Activated CD4-positive, alpha-beta T cell treated with anti-CD3 and anti-CD28 coated beads, Interleukin-2, Interleukin-6, amounts not matched to agents 100 ng/mL and 50 ng/mL, durations not matched to agents 16 hours and 8 hours (primary cell): ENCODE results near the gene DRD4.

Source experiments
- DNase-seq: peaks from one replicate; pipeline ENCODE4 v3.0.0-alpha.2; 2020

DRD4 gene

DNA sequence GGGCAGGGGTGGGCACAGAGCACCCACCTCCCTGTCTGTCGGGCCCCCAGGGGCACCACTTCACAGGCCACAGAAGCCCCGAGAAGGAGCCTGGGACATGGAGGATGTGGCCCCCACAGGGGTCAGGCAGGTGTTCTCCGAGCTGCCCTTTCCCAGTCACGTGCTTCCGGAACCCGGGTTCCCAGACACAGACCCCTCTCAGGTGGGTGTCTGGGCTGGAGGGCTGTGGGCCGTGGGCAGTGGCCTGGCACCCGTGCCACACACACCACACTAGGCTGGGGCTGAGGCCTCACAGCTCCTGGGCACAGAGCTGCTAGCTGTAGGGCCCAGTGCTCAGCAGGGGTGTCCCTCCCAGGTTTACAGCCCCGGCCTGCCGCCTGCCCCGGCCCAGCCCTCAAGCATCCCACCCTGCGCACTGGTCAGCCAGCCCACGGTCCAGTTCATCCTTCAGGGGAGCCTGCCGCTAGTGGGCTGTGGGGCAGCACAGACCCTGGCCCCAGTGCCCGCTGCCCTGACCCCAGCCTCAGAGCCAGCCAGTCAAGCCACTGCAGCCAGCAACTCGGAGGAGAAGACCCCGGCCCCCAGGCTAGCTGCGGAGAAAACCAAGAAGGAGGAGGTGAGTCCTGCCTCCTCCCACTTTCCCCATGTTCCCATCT, 26.8 kb upstream of the DRD4 start:
- DNase-seq = no peak

DNA sequence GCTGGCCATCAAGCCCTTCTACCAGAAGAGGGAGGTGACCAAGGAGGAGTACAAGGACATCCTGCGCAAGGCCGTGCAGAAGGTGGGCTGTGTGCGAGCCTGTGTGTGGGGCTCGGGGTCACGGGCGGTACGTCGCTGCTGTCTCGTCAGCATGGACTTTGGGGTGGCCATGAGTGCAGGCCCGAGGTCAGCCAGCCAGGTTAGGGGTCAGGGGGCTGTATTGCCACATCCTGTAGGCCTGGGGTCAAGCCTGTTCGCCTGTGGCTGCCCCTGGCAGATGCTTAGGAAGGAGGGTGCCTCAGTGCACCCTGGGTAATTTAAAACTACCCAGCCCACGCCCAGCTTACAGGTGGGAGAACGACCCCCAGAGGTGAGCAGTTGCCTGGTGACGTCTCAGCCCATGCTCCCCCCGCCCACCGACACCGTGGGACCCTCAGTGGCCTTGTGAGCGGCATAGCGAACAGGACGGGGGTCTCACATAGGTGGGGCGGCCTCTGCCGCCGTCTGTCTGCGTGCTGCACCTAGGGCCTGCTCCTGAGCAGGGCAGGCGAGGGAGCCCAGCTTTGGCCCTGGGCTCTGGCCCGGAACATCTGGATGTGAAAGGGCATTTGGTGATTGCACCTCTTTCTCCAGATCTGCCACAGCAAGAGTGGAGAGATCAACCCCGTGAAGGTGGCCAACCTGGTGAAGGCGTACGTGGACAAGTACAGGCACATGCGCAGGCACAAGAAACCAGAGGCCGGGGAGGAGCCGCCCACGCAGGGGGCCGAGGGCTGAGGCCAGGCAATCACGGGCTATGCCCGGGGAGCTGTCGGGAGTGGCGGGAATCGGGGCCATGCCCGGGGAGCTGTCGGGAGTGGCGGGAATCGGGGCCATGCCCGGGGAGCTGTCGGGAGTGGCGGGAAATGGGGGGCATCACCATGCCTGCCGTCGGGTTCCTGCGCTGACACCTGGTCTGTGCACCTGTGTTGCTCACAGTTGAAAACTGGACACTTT, 25.8 kb upstream of the DRD4 start:
- DNase-seq = no peak

DNA sequence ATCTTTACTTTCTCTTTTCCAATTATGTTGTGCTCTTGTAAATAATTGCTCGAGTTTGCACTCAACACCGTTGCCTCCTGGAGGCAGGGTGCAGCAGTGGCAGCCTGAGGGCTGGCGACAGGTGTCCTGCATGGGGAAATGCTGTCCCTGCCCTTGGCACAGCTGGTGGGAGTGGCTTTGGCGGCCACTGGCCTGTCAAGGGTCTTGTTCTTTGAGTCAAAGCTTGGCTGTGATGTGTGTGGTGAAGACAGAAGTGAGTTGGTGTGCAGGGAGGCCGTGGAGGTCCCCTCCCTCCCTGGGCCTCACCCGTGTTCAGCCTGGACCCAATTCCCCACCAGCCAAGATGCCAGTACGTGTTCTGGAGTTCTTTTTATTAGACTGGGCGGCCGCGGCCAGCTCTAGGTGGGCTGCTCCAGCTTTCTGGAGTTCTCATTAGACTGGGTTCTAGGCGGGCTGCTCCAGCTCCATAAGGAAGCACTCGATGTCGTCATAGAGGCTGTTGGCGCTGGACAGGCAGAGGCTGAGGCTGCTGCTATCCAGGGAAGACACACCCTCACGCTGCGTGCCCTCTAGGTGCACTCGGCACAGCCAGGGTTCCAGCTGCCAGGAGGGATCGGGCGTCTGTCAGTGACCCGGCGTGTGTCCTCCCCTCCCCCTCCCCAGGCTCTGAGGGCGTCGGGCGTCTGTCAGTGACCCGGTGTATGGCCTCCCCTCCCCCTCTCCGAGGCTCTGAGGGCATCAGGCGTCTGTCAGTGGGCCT, 24.7 kb upstream of the DRD4 start:
- DNase-seq = no peak

DNA sequence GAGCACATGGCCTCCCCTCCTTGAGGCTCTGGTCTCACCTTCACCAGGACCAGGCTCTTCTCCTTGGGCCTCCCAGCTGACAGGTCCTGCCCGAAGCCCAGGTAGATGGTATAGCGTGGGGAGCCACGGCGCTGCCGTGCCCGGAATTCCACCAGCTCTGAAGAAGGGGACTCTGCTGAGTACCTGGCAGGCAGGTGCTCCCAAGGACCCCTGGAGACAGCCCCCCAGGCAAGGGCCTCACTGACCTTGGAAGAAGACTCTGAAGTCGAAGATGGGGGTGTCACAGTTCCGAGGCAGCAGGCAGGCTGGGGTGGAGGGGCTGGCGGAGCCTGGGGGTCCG, 24.1 kb upstream of the DRD4 start:
- DNase-seq = no peak

DNA sequence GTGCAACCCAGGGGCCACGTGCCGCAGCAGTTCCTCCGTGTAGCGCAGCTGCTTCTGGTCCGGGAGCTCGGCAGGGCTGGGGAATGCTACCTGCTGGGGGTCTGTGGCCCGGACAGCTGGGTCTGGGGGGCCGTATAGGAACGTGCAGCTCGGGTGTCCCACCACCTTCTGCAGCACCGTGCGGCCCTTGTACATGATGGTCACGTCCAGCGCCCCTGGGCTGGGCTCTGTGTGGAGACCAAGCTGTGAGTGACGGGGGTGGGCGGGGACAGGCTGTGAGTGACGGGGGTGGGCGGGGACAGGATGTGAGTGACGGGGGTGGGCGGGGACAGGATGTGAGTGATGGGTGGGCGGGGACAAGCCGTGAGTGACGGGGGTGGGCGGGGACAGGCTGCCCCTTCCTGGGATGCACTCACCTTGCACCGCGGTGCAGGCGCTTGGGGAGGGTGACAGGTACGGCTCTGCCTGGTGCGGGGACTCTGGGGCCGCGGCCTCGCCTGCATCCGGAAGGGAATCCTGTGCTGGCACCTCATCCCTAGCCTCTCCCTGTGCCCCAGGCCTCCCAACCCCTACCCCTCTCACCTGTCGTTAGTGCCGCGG, 23.6 kb upstream of the DRD4 start:
- peak; percentile 86 for DNase-seq

DNA sequence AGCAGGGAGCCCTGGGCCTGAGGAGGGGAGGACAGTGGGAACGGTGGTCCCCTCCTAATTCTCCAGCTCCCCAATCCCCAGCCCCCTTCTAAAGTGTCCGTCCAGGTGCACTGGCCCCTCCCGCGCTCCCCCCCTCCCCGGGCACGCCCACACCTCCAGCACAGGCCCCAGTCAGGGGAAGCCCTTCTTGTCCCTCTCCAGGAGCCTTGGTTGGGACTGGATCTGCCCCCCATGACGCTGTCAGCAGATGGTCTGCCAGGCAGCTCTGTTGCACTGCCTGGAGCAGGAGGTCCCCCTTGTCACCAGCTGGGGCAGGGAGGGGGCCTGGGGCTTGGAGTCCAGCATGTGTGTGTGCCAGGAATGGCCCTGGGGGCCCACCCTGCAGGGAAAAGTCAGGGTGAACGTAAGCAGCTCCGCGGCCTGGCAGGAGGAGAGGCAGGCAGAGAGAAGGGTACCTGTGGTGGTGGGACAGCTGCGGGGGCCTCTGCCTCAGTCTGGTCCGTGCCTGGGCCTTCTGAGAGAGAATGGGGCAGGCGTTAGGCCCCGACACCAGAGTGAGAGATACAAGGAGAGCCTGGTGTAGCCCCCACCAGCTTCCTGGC, 22.9 kb upstream of the DRD4 start:
- no peak for DNase-seq

DNA sequence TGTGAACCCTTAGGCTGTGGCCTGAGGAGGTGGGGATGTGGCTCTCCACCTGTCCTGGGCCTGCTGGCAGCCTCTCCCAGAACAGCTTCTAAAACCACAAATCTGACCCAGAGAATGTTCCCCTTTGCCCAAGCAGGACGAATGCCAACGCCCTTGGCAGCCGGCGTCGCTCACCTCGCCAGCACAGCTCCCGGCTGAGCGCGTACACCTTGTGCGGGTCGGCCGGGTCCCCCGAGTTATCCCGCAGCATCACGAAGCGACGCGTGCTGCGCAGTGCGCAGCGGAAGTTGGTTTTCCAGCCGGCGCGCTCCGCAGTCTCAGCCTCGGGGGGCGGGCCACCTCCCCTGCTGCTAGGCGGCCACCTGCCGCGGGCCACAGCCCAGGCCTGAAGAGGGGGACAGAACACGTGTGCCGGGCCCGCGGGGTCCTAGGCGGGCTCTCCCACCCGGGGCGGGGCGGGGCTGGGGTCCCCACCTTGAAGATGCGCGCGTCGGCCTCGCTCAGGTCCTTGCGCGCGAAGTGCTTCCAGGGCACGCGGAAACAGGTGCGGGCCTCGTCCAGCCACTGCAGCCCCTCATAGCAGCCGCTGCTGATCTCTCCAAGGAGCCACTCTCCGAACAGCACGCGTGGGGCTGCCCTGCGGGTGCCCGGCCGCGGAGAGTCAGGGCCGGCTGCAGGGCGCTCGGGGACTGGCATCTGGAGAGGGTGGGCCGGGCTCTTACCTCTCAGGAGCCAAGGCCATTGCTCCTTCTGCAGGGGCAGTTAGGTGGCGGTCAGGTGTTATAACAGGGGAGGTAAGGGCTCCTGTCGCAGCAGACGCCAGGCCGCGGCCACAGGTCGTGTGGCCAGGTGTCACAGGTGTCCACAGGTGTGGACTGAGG, 22.2 kb upstream of the DRD4 start:
- no peak for DNase-seq

DNA sequence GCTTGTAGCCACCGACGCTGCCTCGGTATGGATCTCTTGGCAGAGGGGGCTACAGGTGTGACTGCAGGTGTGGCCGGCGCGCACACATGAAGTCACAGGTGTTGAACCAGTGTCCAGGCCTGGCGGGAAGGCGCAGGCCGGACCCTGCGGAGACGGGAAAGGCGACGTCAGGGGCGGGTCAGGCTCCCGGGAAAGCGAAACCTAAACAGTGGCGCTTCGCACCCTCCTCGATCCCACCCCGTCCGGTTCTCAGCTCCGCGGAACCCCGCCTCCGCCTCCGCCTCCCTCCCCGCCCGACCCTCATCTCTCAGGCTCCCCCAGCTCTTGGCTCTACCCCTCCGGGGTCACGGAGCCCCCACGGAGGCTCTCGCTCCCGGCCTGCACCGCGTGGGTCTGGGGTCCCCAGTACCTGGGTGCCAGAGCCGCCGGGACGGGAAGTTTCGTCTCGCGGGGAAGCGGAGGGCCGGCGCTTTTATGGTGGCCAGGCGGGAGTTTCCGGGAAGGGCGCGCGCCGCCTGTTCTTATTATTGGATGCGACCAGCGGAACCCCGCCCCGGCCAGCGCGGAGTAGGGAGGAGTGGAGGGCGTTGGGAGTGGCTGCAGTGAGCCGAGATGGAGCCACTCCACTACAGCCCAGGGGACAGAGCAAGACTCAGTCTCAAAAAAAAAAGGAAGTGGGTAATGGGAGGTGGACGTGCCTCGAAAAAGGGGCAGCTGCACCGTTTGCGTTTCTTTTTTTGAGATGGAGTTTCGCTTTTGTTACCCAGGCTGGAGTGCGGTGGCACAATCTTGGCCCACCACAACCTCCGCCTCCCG, 21.4 kb upstream of the DRD4 start, which contains the start of gene IRF7:
TSS of gene IRF7 (minus strand) at position 447 of the 816 bp plus-strand sequence. CDS start 586 bp downstream, outside the sequence.
- DNase-seq = peak; percentile 92

DNA sequence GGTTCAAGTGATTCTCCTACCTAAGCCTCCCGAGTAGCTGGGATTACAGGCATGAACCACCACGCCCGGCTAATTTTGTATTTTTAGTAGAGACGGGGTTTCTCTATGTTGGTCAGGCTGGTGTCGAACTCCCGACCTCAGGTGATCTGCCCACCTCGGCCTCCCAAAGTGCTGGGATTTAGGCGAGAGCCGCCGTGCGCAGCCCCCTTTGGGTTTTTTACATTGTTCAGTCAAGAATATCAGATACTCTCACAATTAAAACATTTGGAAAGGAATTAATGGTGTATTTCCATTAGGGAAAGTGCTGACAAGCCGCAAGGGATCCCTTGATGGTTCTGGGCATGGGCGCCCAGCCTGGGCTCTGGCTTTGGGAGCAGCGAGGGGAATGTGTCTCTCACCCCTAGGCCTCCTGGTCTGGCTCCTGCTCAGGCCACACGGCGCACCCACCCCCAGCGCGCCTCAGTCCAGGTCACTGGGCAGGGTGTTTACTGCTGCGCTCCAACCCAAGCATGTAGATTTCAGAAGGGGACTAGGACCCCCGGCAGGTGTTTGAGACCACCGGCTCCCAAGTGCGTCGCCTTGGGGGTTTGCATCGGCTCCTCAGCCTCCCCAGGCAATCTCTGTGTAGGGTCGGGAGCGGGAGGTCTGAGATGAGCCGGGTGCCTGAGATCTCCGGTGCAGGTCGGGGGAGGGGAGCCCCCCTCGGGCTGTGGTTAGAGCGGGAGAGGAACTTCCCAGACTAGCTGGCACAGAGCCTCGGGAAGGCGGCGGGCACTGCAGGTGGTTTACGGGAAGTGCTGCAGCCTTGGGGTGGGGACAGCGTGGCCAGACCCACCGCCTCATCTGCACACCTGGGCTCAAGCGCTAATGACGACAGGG, 20.5 kb upstream of the DRD4 start:
- DNase-seq = no peak

DNA sequence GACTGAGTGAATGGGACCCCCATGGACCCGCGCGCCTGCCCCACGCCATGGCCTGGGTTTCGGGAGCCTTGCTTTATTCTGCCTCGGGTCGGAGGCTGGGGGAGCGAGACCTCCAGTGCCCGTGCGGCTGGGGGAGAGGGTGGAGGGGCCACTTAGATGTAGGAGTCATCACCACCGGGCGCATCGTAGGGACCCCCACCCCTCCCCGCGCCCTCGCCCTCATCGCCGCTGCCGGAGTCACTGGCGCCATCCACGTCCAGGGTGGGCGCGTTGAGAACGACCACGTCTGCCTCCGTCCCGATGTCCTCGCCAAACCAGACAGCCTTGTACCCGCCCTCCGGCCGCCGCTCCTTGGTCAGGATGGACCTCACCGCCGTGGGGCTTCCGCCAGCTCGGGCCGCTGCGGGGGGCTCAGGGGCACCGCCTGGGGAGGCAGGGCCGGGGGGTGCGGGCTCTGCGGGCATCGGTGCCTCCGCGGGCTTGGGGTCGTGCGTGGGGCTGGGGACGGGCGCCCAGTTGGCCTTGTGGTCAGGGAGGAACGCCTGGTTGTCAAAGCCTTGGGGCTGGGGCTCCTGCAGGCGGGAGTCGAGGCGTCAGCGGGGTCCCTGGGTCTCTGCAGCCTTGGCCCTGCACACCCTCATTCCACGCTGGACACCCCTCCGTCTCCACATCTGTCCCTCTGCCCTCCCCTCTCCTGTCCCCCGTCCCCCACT, 19.7 kb upstream of the DRD4 start:
- DNase-seq = no peak

DNA sequence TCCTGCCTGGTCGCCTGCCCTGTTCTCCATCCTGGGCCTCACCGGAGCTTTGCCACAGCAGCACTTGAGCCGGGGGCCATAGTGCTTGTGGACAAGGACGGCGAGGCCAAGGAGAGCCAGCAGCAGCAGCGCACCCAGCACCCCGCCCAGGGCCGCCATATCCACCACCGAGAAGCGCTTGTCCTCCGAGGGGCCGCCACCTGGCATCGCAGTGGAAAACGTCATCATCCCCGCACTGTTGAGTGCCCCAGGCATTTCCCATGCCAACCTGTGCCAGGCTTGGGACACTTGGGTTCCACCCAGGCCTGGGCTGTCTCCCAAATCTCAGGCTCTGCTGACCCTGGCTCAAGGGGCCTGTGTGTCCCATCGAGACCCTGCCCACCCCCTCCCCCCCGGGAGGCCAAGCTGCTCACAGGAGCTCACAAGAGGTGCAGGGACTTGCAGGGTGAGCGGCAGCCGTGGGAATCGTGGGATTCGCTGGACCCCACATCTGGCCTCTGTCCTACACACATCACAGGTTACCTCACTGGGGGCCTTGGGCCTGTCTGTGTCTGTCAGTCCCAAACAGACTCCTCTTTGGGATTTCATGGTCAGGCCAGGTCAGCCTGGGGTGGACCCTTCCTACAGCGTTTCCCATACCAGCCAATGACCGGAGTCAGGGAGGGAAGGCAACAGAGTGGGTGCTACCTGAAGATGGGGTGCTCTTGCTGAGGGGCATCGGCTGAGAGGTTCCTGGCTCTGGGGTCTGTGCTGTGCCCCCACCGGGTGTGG, 19.0 kb upstream of the DRD4 start:
- no peak for DNase-seq

DNA sequence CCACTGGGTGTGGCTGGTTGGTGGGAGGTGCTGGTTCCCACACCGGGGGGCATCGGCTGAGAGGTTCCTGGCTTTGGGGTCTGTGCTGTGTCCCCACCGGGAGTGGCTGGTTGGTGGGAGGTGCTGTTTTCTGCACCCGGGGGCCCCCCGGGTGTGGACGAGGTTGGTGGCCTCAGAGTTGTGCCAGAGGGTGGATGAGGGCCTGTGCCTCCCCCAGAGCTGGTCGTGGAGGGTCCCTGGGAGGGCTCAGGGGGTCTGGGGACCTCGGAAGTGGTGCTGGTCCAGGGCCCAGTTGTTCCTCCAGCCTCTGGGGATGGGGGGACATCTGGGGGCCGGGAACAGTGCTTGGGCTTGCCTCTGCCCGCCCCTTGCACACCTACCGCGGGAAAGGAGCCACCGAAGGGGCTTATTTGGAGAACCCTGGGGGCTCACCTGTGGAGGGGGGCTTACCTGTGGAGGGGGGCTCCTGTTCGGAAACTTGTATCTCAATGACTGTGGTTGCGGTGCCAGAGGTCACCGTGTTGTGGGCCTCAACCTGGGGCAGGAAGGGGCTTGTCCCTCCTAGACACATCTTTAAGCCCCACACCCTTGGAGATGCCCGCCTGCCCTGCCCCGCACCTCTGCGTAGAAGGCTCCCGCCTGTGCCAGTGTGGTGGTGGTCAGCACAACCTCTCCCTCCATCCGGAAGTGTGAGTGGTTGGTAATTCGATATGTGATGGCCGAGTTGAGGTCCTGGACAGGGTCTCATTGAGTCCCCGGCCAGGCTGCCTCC, 18.0 kb upstream of the DRD4 start:
- DNase-seq = no peak

DNA sequence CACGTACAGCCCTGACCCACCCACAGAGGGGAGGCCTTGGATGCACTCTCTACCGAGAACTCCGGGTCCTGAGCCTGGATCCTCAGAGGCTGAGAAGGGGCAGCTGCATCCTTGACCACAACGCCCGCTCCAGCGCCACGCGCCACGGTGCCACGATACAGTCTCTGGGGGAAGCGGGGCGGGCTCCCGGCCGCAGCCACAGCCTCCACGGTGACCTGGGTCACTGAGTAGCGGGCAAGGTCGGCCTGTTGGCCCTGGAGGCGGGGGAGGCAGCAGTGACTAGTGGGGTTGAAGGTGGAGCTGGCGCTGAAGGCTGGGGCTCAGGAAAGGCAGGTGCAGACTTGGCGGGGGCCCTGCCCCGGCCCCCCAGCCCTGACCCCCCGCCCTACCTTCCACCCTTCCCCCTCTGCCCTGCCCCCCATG, 17.4 kb upstream of the DRD4 start:
- no peak for DNase-seq

DNA sequence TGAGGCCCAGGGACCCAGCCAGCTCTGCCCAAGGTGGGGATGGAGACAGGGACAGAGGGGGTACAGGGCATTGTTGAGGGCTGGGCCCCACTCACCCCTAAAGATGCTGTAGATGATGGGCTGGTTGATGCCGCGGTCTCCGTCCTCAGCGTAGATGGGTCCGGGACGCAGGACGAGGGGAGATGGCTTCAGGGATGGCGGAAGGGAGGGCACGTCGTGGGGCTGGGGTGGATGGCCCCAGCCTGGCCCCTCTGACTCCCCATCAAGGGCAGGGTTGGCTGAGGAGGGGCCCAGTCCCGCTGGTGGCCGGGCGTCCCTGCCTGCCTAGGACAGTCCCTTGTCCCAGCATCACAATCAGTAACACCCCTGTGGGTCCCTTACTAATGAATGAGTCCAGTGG, 16.9 kb upstream of the DRD4 start:
- DNase-seq = no peak

DNA sequence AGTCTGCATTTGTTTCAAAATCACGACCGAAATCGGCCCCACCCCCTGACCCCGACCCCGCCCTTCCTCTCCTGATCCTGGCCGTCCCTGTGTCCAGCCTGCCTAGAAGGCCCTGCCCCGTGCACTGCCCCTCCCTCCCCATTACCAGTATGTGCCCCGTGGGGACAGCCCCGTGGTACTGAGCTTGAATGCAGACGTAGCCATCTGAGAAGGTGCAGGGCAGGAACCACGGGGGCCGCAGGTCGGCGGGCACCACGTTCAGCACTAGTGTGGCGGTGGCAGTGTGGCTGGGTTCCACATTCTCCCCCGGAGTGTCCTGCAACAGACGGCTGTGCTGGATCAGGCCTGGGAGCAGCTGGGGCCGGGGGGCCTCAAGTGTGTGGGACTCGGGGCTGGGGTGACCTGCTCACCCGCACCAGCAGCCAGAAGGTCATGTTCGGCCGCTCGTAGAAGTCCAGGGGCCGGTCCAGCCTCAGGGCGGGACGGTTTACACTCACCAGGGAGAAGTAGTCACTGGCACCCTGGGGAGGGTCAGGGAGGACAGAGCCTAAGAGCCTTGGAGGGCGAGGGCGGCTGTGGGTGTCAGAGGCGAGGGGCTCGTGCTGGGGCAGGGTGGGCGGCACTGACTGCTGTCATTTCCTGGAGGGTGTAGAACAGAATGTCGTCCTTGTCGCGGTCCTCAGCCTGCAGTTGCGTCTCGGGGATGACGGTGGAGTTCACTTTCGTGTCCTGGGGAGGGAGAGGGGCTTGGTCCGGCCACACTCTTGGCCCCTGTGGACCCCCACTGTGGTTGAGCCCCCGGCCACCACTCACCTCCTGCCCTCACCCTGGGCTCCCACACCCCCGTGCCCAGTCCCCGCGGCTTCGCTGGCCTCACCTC, 15.9 kb upstream of the DRD4 start:
- no peak for DNase-seq

DNA sequence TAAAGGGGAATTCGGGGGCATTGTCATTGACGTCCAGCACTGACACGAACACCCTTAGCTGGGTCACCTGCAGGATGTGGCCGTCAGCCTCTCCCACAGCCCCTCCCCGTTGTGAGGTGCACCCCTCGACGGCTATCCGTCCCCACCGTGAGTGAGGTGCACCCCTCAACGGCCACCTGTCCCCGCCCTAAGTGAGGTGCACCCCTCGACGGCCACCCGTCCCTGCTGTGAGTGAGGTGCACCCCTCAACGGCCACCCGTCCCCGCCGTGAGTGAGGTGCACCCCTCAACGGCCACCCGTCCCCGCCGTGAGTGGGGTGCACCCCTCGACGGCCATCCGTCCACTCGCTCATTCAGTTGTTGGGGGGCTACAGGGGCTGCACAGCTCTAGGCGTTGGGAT, 15.2 kb upstream of the DRD4 start:
- DNase-seq = no peak
